Suprapubic skin (tissue), 4 donors: ENCODE data around the gene YY1AP1. TPM values are rescaled to one million over a fixed set of nuclear protein-coding genes. Genes with fewer than 3 reads are reported as not detected.
"Not testable (repeated sequence)": the region's sequence is repeated elsewhere in the genome, so short reads cannot be mapped to it uniquely, and the experiment has no call there.

ENCODE experiments used
- DNase-seq, 2 donors: peaks; one replicate each; pipeline ENCODE4 v3.0.0-alpha.2; 2019; ENCODE audit warnings: low spot score in 2 of 2
- H3K27ac ChIP-seq: fragments of 200-600 bp; sonication (generic); one replicate; pipeline ENCODE4 v1.5.1; 2019
- H3K27me3 ChIP-seq: fragments of 200-600 bp; sonication (generic); one replicate; pipeline ENCODE4 v1.5.1; 2019
- H3K36me3 ChIP-seq: fragments of 200-600 bp; sonication (generic); one replicate; pipeline ENCODE4 v1.5.1; 2019
- H3K4me1 ChIP-seq: fragments of 200-600 bp; sonication (generic); one replicate; pipeline ENCODE4 v1.5.1; 2019
- H3K4me3 ChIP-seq: fragments of 200-600 bp; sonication (generic); one replicate; pipeline ENCODE4 v1.5.1; 2019; ENCODE audit warnings: mild to moderate bottlenecking
- H3K9me3 ChIP-seq: fragments of 200-600 bp; sonication (generic); one replicate; pipeline ENCODE4 v1.5.1; 2019
- CTCF ChIP-seq, 2 donors: fragments of 200-600 bp in 1 of 2; fragments of 450-650 bp in 1 of 2; sonication (generic) in 1 of 2; IDR thresholded peaks; one replicate each; pipeline ENCODE4 v1.5.1; 2016 to 2019; ENCODE audit warnings: antibody characterized with exemption in 2 of 2, mild to moderate bottlenecking in 1 of 2, moderate library complexity in 1 of 2
- EP300 ChIP-seq: sonication (generic); formaldehyde crosslinking; IDR thresholded peaks from one replicate; pipeline ENCODE4 v1.6.1; 2017; ENCODE audit warnings: antibody characterized with exemption
- POLR2A ChIP-seq, 2 donors: fragments of 450-650 bp; IDR thresholded peaks; one replicate each; pipeline ENCODE4 v1.6.1; 2017; ENCODE audit warnings: antibody characterized with exemption in 2 of 2, mild to moderate bottlenecking in 2 of 2, moderate library complexity in 2 of 2
- POLR2AphosphoS5 ChIP-seq, 3 donors: sonication (generic); formaldehyde crosslinking; IDR thresholded peaks; one replicate each; pipeline ENCODE4 v1.6.1; 2017; ENCODE audit warnings: antibody characterized with exemption in 3 of 3
- WGBS: methylation state at CpG from one replicate; pipeline ENCODE4 v1.1.5; 2018; 5-methylcytosine and 5-hydroxymethylcytosine counted together
- total RNA-seq, 4 donors: library from RNA; depleted of rRNA; stranded (reverse); fragments of >200 nt; gene quantifications; one replicate each; pipeline ENCODE4 v1.1.0, GENCODE V29; 2016

Gene YY1AP1
- total RNA-seq, 4 donors from 2014 or later, result 56.0 to 106 (median 80.1) TPM

GRCh38 chr1:155678027-155678426 lies 10.5 kb downstream of the YY1AP1 start:
- Histone ChIP-seq H3K27ac (no peak overlapping the region), H3K27me3 (no peaks in the 10 kb centered on the region), H3K36me3 (peaks cover 74% of the 10 kb centered on the region), H3K4me3 (no peak overlapping the region), H3K4me1 (no peaks in the 10 kb centered on the region), H3K9me3 (no peaks in the 10 kb centered on the region)
- WGBS, result 89% methylated on average over 4 of the region's 4 CpGs
- DNase-seq, result no peak
- TF ChIP-seq POLR2A (IDR thresholded peaks at IDR 0.05) (no peak), EP300 (no peak), POLR2AphosphoS5 (IDR thresholded peaks at IDR 0.05) (no peak), CTCF (IDR thresholded peaks at IDR 0.05) (no peak)

GRCh38 chr1:155673003-155673402 lies 15.6 kb downstream of the YY1AP1 start:
- peaks cover 95% of the 10 kb centered on the region for H3K36me3 ChIP-seq
- H3K4me1 ChIP-seq, result no peaks in the 10 kb centered on the region
- WGBS, result 91% methylated on average over 6 of the region's 6 CpGs
- H3K9me3 ChIP-seq, result no peaks in the 10 kb centered on the region
- no peak overlapping the region for H3K27ac ChIP-seq
- no peak for DNase-seq
- TF ChIP-seq EP300 (no peak), POLR2A (IDR thresholded peaks at IDR 0.05) (no peak), CTCF (IDR thresholded peaks at IDR 0.05) (no peak), POLR2AphosphoS5 (IDR thresholded peaks at IDR 0.05) (no peak)
- H3K27me3 ChIP-seq, result no peaks in the 10 kb centered on the region
- H3K4me3 ChIP-seq, result no peak overlapping the region

GRCh38 chr1:155671750-155672149 lies 16.8 kb downstream of the YY1AP1 start:
- DNase-seq, result no peak
- TF ChIP-seq POLR2A (IDR thresholded peaks at IDR 0.05), result no peak
- no peak for TF ChIP-seq POLR2AphosphoS5 (IDR thresholded peaks at IDR 0.05)
- no peak for TF ChIP-seq EP300
- no peak for TF ChIP-seq CTCF (IDR thresholded peaks at IDR 0.05)
- Histone ChIP-seq H3K4me1 (no peaks in the 10 kb centered on the region), H3K36me3 (peaks cover 95% of the 10 kb centered on the region), H3K9me3 (no peaks in the 10 kb centered on the region), H3K27ac (no peak overlapping the region), H3K4me3 (no peak overlapping the region), H3K27me3 (no peaks in the 10 kb centered on the region)
- WGBS, result 89% methylated on average over 4 of the region's 4 CpGs

- Histone ChIP-seq H3K9me3 (no peaks in the 10 kb centered on the region), H3K27ac (no peak overlapping the region), H3K4me1 (no peaks in the 10 kb centered on the region), H3K27me3 (no peaks in the 10 kb centered on the region), H3K36me3 (peaks cover 95% of the 10 kb centered on the region), H3K4me3 (no peak overlapping the region)
- 95% methylated on average over 5 of the region's 5 CpGs for WGBS
- no peak for TF ChIP-seq EP300
- no peak for TF ChIP-seq CTCF (IDR thresholded peaks at IDR 0.05)
- TF ChIP-seq POLR2A (IDR thresholded peaks at IDR 0.05), result no peak
- TF ChIP-seq POLR2AphosphoS5 (IDR thresholded peaks at IDR 0.05), result no peak
- DNase-seq, result no peak
These were observed 19.1 kb downstream of the YY1AP1 start for GRCh38 chr1:155669233-155670162.

- not testable (repeated sequence) for H3K4me1 ChIP-seq, H3K9me3 ChIP-seq, H3K27ac ChIP-seq, DNase-seq, H3K27me3 ChIP-seq, H3K4me3 ChIP-seq
- peaks cover 79% of the 10 kb centered on the region for H3K36me3 ChIP-seq
- WGBS, result 91% methylated on average over 4 of the region's 4 CpGs
These were observed 27.3 kb downstream of the YY1AP1 start for GRCh38 chr1:155661239-155661638.
